Measurements from ENCODE around the gene KIF3B.

Gene KIF3B

GRCh38 chr20:32304131-32304746 is 26.8 kb downstream of the KIF3B start:
- DNase-seq (ENCODE audit: low spot score), result no peak
- TF ChIP-seq, protein P1, sequence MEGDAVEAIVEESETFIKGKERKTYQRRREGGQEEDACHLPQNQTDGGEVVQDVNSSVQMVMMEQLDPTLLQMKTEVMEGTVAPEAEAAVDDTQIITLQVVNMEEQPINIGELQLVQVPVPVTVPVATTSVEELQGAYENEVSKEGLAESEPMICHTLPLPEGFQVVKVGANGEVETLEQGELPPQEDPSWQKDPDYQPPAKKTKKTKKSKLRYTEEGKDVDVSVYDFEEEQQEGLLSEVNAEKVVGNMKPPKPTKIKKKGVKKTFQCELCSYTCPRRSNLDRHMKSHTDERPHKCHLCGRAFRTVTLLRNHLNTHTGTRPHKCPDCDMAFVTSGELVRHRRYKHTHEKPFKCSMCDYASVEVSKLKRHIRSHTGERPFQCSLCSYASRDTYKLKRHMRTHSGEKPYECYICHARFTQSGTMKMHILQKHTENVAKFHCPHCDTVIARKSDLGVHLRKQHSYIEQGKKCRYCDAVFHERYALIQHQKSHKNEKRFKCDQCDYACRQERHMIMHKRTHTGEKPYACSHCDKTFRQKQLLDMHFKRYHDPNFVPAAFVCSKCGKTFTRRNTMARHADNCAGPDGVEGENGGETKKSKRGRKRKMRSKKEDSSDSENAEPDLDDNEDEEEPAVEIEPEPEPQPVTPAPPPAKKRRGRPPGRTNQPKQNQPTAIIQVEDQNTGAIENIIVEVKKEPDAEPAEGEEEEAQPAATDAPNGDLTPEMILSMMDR (IDR thresholded peaks at IDR 0.05), result no peak
- Histone ChIP-seq H3K27ac (no peak overlapping the region), H3K4me3 (no peak overlapping the region)

DNA sequence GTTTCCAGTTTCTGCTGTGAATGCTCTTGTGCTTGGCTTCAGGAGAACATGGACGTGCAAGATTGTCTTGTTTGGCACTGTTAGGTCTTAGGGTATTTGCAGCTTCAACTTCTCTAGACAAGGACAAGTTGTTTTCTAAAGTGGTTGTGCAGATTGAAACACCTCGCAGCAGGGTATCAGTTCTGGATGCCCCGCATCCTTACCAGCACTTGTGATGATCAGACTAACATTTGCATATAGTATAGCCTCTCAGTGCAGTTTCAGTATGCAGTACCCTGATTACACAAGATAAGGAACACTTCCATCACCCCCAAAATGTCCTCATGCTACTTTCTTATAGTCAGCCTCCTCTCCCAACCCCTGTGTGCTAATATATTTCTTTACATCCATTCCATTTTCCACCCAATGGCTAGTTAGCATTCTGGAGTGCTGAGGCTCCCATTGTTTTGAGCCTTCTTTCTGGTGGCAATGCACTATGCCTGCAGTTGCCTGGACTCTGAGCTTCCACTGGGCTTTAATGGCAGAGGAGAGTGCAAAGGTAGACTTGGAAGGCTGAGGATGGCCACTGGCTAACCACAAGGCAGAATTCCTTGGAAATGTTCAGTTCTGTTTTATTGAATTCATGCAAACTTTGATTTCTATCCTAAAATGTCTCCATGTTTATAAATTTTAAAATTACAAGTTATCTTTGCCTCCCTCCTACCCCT is 35.4 kb downstream of the KIF3B start:
- TF ChIP-seq, protein P1 (IDR thresholded peaks at IDR 0.05), result no peak
- no peak overlapping the region for H3K27ac ChIP-seq
- no peak for DNase-seq (ENCODE audit: low spot score)
- no peak overlapping the region for H3K4me3 ChIP-seq

- TF ChIP-seq, protein P1 (IDR thresholded peaks at IDR 0.05), result no peak
Observed at GRCh38 chr20:32314768-32315167, 37.3 kb downstream of the KIF3B start.

GRCh38 chr20:32315399-32315798 is 37.9 kb downstream of the KIF3B start:
- Histone ChIP-seq H3K4me3 (no peak overlapping the region), H3K27ac (no peak overlapping the region)
- TF ChIP-seq, protein P1 (IDR thresholded peaks at IDR 0.05), result no peak
- no peak for DNase-seq (ENCODE audit: low spot score)

More at GRCh38 chr20:32314768-32315167, 37.3 kb downstream of the KIF3B start:
- no peak for DNase-seq (ENCODE audit: low spot score)
- no peak overlapping the region for H3K27ac ChIP-seq
- no peak overlapping the region for H3K4me3 ChIP-seq

DNA sequence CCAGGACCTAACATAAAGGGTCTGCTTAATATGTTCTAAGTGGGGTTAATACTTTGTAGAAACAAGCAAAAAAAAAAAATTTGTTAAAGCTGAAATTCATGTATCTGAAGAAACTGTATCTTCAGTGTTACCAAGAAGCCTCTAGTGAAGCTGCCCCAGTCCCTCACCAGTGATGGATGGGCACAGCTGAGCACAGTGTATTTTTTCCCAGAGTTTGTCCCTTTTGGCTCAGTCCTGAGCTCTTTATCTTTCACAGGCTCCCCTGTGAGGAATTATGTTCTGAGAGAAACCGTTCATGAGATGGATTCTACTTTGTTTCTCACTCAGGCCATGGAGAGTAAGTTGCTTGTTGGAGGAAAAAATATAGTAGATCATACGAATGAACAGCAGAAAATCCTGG is 38.4 kb downstream of the KIF3B start:
- TF ChIP-seq, protein P1 (IDR thresholded peaks at IDR 0.05), result no peak
- H3K4me3 ChIP-seq, result no peak overlapping the region
- no peak for DNase-seq (ENCODE audit: low spot score)
- no peak overlapping the region for H3K27ac ChIP-seq

DNA sequence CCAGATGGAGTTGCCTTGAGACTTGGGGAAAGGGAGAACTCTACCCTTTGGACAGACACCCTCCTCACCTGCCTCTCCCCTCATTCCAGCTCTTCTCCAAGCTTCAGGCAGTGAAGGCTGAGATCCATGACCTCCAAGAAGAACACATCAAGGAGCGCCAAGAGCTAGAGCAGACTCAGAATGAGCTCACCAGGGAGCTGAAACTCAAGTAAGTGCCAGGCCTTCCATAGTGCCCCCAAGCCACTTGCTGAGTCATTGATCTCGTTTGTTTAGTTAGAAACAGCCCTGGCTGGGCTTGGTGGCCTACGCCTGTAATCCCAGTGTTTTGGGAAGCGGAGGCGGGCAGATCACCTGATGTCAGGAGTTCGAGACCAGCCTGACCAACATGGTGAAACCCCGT is 39.2 kb downstream of the KIF3B start:
- Histone ChIP-seq H3K27ac (no peak overlapping the region), H3K4me3 (no peak overlapping the region)
- TF ChIP-seq, protein P1 (IDR thresholded peaks at IDR 0.05), result no peak
- DNase-seq (ENCODE audit: low spot score), result no peak

GRCh38 chr20:32319100-32319499 is 41.6 kb downstream of the KIF3B start:
- Histone ChIP-seq H3K4me3 (no peak overlapping the region), H3K27ac (no peak overlapping the region)
- TF ChIP-seq, protein P1 (IDR thresholded peaks at IDR 0.05), result no peak
- no peak for DNase-seq (ENCODE audit: low spot score)

Measured in coronary artery (tissue), 2 donors.